Urothelium cell line (cell line): Measurements from ENCODE around the gene ZGPAT.
"Not testable (repeated sequence)": the region's sequence is repeated elsewhere in the genome, so short reads cannot be mapped to it uniquely, and the experiment has no call there.

Experiments used
- DNase-seq: peaks from one replicate; pipeline ENCODE4 v3.0.0; 2011; ENCODE audit warnings: low spot score, mixed read lengths
- FAIRE-seq: peaks from 2 replicates; lab custom pipeline; 2011; peaks lifted over from hg19 to GRCh38; lab: Jason Lieb, UNC

The ZGPAT gene

GRCh38 chr20:63755933-63756647 lies 48.3 kb downstream of the ZGPAT start:
- DNase-seq (no peak), FAIRE-seq (no peak)

DNA sequence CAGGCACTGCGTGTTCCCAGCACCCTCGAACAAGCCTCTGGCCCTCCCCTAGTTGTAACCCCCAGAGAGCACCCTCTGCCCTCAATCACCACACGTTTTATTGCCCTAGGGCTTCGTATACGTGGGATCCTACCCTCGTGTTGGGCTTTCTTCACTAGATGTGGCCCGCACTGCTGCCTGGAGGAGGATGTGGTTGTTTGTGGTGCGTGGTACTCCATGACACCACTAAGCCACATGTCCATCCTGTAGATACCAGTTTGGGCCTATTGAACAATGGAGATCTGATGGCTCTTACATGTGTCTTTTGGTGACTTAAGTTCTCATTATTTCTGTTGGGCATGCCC lies 48.8 kb downstream of the ZGPAT start:
- FAIRE-seq (no peak), DNase-seq (no peak)

- FAIRE-seq: no peak
These were observed 50.3 kb downstream of the ZGPAT start for GRCh38 chr20:63758152-63758551.

GRCh38 chr20:63759377-63759901 lies 51.6 kb downstream of the ZGPAT start:
- DNase-seq (no peak), FAIRE-seq (no peak)

More at GRCh38 chr20:63758152-63758551, 50.3 kb downstream of the ZGPAT start:
- DNase-seq: no peak

- FAIRE-seq (no peak), DNase-seq (no peak)
These were observed 57.4 kb downstream of the ZGPAT start for GRCh38 chr20:63765082-63765873.

- no peak for FAIRE-seq
These were observed 58.1 kb downstream of the ZGPAT start for GRCh38 chr20:63765902-63766301.

DNA sequence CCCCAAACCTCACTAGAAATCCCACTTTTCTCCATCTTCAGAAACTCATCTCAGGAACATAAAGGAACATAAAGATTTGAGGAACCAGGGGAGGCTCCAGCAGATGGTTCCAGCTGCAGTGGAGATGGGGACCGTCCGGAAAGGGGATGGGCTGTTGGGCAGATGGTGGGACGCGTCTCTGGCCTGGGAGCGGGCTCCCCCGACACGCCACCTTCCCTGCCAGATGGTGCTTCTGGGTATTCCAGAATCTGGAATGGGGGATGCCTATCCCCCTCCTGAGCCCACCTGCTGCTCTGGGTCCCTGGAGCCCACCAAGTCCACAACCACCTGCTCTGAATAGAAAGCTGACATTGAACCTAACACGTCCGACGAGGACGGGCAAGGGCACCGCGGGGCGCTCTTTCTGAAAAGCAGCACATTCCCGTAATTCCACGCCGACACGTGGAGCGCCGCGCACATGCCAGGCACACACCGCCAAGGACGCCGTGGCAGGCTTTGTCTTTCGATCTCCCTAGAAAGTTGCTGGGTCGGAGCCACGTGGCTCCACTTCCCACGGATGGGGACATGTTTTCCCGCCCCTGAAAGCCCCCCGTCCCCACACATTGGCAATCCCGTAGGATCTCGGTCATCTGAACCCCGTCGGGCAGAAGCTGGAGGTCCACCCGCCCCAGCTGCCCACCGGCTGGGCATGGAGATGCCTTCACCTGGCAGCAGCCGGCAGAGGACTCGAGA lies 59.0 kb downstream of the ZGPAT start:
- FAIRE-seq (no peak), DNase-seq (no peak)

More at GRCh38 chr20:63765902-63766301, 58.1 kb downstream of the ZGPAT start:
- no peak for DNase-seq

DNA sequence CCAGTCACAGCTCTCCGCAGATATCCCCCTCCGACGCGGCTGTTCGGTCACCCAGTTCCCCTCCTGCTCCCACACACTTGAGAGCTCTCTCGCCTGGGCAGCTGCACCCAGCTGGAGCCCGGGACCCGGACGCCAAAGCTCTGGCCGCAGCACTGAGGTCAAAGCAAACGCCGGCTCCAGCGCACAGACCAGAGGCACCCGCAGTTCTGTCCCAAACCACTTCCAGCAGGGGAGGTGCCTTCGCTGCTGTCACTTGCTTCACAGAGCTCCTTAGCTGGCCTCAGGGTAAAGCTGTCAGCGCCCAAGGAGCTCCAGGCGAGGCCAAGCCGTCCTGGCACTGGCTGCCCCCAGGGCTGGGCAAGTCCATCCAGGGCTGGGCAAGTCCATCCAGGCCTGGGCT lies 59.6 kb downstream of the ZGPAT start:
- FAIRE-seq: no peak
- no peak for DNase-seq

DNA sequence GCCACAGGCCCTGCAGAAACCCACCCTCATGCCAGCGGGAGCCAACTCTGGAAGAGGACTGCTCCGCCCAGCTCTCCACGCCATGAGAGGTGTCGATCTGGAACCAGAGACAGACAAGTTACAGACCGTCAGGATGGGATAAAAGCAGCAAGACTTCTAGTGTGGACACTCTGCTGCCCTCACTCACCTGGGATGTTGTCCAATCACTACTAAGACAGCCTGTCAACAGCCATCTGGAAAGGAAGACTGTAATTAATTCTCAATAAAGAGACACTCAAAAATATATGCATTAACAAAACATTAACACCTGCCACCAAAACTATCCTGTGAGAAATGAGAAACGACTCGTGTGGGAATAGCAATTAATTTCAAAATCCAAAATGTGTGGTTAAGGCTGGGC lies 60.0 kb downstream of the ZGPAT start:
- no peak for FAIRE-seq
- DNase-seq: no peak

- DNase-seq: no peak
- FAIRE-seq: no peak
These were observed 61.0 kb downstream of the ZGPAT start for GRCh38 chr20:63768591-63769515.

- FAIRE-seq: no peak
- no peak for DNase-seq
These were observed 62.1 kb downstream of the ZGPAT start for GRCh38 chr20:63769891-63770474.

- FAIRE-seq (no peak), DNase-seq (no peak)
These were observed 63.3 kb downstream of the ZGPAT start for GRCh38 chr20:63771046-63771707.

GRCh38 chr20:63772781-63773518 lies 65.1 kb downstream of the ZGPAT start:
- DNase-seq (no peak), FAIRE-seq (no peak)

GRCh38 chr20:63773571-63774241 lies 65.9 kb downstream of the ZGPAT start:
- FAIRE-seq (no peak), DNase-seq (no peak)

GRCh38 chr20:63774306-63774705 lies 66.5 kb downstream of the ZGPAT start:
- DNase-seq (no peak), FAIRE-seq (no peak)

GRCh38 chr20:63775096-63775978 lies 67.5 kb downstream of the ZGPAT start:
- FAIRE-seq (no peak), DNase-seq (no peak)

- FAIRE-seq: not testable (repeated sequence)
These were observed 69.0 kb downstream of the ZGPAT start for GRCh38 chr20:63776875-63777274.

More at GRCh38 chr20:63776875-63777274, 69.0 kb downstream of the ZGPAT start:
- DNase-seq: not testable (repeated sequence)
